Measurements from ENCODE around the gene UGT2B17.
"Not testable (repeated sequence)": the region's sequence is repeated elsewhere in the genome, so short reads cannot be mapped to it uniquely, and the experiment has no call there.

The UGT2B17 gene

GRCh38 chr4:68576272-68577125 is at the start of gene UGT2B17:
UGT2B17 (minus strand) TSS chr4:68576322; CDS start chr4:68568484, 7,838 bp downstream.
- in situ Hi-C loops (cut with HindIII; ENCODE audit: low pct_ligation_motif_present, low sequenced_read_pairs), result no loop called here
- TF ChIP-seq CTCF (IDR thresholded peaks at IDR 0.05; ENCODE audit: low read depth, low read length, missing control alignments), result no peak
- H3K36me3 ChIP-seq (replicated peaks), result no peaks in the 10 kb centered on the region
- no peak for DNase-seq
- no peak within 1 kb of the TSS for H3K4me3 ChIP-seq (ENCODE audit: low read depth, low read length)
- no peak within 1 kb of the TSS for H3K27ac ChIP-seq
- no peaks in the 10 kb centered on the region for H3K27me3 ChIP-seq (replicated peaks)

GRCh38 chr4:68622731-68623130 is 46.6 kb upstream of the UGT2B17 start:
- DNase-seq; H3K27me3 ChIP-seq (replicated peaks); in situ Hi-C loops (cut with HindIII; ENCODE audit: low pct_ligation_motif_present, low sequenced_read_pairs): not testable (repeated sequence)

GRCh38 chr4:68617003-68617698 is 41.0 kb upstream of the UGT2B17 start:
- no peaks in the 10 kb centered on the region for H3K27me3 ChIP-seq (replicated peaks)
- no peaks in the 10 kb centered on the region for H3K36me3 ChIP-seq (replicated peaks)
- TF ChIP-seq CTCF (IDR thresholded peaks at IDR 0.05; ENCODE audit: low read depth, low read length, missing control alignments), result no peak
- H3K4me3 ChIP-seq (ENCODE audit: low read depth, low read length), result no peak overlapping the region
- no peak overlapping the region for H3K27ac ChIP-seq
- in situ Hi-C loops (cut with HindIII; ENCODE audit: low pct_ligation_motif_present, low sequenced_read_pairs), result no loop called here
- DNase-seq, result no peak

More at GRCh38 chr4:68622731-68623130, 46.6 kb upstream of the UGT2B17 start:
- not testable (repeated sequence) for H3K27ac ChIP-seq; H3K36me3 ChIP-seq (replicated peaks); H3K4me3 ChIP-seq (ENCODE audit: low read depth, low read length)

- TF ChIP-seq CTCF (IDR thresholded peaks at IDR 0.05; ENCODE audit: low read depth, low read length, missing control alignments), result no peak
Measured at GRCh38 chr4:68615699-68616422, 39.7 kb upstream of the UGT2B17 start.

GRCh38 chr4:68613752-68614151 is 37.6 kb upstream of the UGT2B17 start:
- H3K27me3 ChIP-seq (replicated peaks), result no peaks in the 10 kb centered on the region
- H3K36me3 ChIP-seq (replicated peaks), result no peaks in the 10 kb centered on the region
- no peak overlapping the region for H3K27ac ChIP-seq
- TF ChIP-seq CTCF (IDR thresholded peaks at IDR 0.05; ENCODE audit: low read depth, low read length, missing control alignments), result no peak
- H3K4me3 ChIP-seq (ENCODE audit: low read depth, low read length), result no peak overlapping the region
- in situ Hi-C loops (cut with HindIII; ENCODE audit: low pct_ligation_motif_present, low sequenced_read_pairs), result no loop called here
- DNase-seq, result no peak

More at GRCh38 chr4:68615699-68616422, 39.7 kb upstream of the UGT2B17 start:
- H3K27me3 ChIP-seq (replicated peaks), result no peaks in the 10 kb centered on the region
- in situ Hi-C loops (cut with HindIII; ENCODE audit: low pct_ligation_motif_present, low sequenced_read_pairs), result no loop called here
- no peak overlapping the region for H3K4me3 ChIP-seq (ENCODE audit: low read depth, low read length)
- H3K36me3 ChIP-seq (replicated peaks), result no peaks in the 10 kb centered on the region
- H3K27ac ChIP-seq, result no peak overlapping the region
- DNase-seq, result no peak

GRCh38 chr4:68606240-68606639 is 30.1 kb upstream of the UGT2B17 start:
- in situ Hi-C loops (cut with HindIII; ENCODE audit: low pct_ligation_motif_present, low sequenced_read_pairs), result no loop called here
- Histone ChIP-seq H3K36me3 (replicated peaks) (no peaks in the 10 kb centered on the region), H3K4me3 (ENCODE audit: low read depth, low read length) (no peak overlapping the region), H3K27me3 (replicated peaks) (no peaks in the 10 kb centered on the region), H3K27ac (no peak overlapping the region)
- DNase-seq, result no peak
- TF ChIP-seq CTCF (IDR thresholded peaks at IDR 0.05; ENCODE audit: low read depth, low read length, missing control alignments), result no peak

Measured in brain microvascular endothelial cell (primary cell).